Measurements from ENCODE around the gene PLPPR1.

PLPPR1 gene

DNA sequence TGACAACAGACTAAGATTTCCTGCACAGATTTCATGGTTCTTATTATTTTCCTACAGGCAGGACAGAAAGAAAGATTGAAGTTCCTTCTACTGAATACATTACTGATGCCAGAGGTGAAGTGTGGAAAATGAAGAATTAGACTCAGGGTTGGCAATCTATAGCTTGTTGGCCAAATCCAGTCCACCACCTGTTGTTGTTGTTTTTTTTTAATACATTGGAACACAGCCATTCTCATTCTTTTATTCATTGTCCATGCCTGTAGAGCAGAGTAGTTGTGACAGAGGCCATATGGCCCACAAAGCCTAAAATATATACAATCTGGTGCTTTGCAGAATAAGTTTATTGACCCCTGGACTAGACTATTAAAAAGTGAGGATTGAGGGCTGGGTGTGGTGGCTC lies 5.8 kb upstream of the PLPPR1 start:
- TF ChIP-seq, protein P1, sequence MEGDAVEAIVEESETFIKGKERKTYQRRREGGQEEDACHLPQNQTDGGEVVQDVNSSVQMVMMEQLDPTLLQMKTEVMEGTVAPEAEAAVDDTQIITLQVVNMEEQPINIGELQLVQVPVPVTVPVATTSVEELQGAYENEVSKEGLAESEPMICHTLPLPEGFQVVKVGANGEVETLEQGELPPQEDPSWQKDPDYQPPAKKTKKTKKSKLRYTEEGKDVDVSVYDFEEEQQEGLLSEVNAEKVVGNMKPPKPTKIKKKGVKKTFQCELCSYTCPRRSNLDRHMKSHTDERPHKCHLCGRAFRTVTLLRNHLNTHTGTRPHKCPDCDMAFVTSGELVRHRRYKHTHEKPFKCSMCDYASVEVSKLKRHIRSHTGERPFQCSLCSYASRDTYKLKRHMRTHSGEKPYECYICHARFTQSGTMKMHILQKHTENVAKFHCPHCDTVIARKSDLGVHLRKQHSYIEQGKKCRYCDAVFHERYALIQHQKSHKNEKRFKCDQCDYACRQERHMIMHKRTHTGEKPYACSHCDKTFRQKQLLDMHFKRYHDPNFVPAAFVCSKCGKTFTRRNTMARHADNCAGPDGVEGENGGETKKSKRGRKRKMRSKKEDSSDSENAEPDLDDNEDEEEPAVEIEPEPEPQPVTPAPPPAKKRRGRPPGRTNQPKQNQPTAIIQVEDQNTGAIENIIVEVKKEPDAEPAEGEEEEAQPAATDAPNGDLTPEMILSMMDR (conservative IDR thresholded peaks at IDR 0.05; ENCODE audit: low read depth, low read length), result no peak
- Histone ChIP-seq H3K27me3 (ENCODE audit: insufficient read depth, low read depth) (no peaks in the 10 kb centered on the region), H3K4me1 (ENCODE audit: low read depth, poor library complexity, severe bottlenecking) (no peaks in the 10 kb centered on the region), H3K4me3 (IDR thresholded peaks at IDR 0.05; ENCODE audit: insufficient read depth, low read depth, low read length) (no peak overlapping the region), H4K20me1 (ENCODE audit: insufficient read depth) (no peaks in the 10 kb centered on the region), H3K4me2 (no peak overlapping the region), H3K79me2 (ENCODE audit: insufficient read depth, low read depth) (no peaks in the 10 kb centered on the region), H3K36me3 (ENCODE audit: insufficient read depth) (no peaks in the 10 kb centered on the region), H3K27ac (no peak overlapping the region), H2AFZ (ENCODE audit: low read depth) (no peak overlapping the region), H3K9ac (no peak overlapping the region)

DNA sequence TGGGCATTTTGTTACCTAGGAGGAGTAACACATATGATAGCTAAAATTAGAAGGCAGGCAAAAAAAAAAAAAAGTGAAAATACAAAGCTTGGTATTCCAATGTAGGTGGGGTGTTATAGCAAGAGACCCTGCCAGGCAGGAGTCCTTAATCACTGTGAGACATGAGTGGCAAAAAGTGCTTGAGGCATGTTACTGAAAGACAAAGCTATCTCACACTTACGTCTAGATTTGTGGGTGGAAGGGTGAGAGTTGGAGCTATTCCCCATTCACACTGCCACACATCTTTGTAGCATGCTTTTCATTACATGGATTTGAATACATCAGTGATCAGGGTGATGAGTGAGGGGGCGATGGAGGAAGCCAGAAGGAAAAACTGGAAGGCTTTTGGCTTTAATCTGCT lies 2.6 kb upstream of the PLPPR1 start:
- Histone ChIP-seq H3K4me1 (ENCODE audit: low read depth, poor library complexity, severe bottlenecking) (no peaks in the 10 kb centered on the region), H3K27me3 (ENCODE audit: insufficient read depth, low read depth) (no peaks in the 10 kb centered on the region), H3K27ac (no peak overlapping the region), H2AFZ (ENCODE audit: low read depth) (no peak overlapping the region), H3K4me2 (no peak overlapping the region), H4K20me1 (ENCODE audit: insufficient read depth) (no peaks in the 10 kb centered on the region), H3K9ac (no peak overlapping the region), H3K79me2 (ENCODE audit: insufficient read depth, low read depth) (no peaks in the 10 kb centered on the region), H3K36me3 (ENCODE audit: insufficient read depth) (no peaks in the 10 kb centered on the region), H3K4me3 (IDR thresholded peaks at IDR 0.05; ENCODE audit: insufficient read depth, low read depth, low read length) (no peak overlapping the region)
- TF ChIP-seq, protein P1 (conservative IDR thresholded peaks at IDR 0.05; ENCODE audit: low read depth, low read length), result no peak

DNA sequence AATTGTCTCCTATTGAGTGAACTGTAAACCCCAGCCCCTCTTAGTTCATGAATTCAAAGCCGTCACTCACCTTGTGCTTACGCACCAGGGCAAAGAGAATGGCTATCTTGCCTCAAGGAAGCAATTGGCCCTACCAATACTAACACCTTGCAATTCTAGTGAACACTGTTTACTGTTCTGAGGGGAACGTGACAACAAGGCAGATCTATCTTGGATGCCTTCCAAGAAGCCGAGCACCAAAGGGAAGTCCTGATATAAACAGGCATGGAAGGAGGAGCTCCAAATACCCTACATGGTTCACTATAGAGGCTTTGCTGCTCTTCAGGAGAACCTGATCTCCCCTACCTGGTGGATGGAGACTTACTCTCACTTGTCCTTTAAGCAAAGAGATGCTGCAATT lies 1.7 kb upstream of the PLPPR1 start:
- Histone ChIP-seq H3K9ac (no peak overlapping the region), H4K20me1 (ENCODE audit: insufficient read depth) (no peaks in the 10 kb centered on the region), H3K4me2 (no peak overlapping the region), H3K4me1 (ENCODE audit: low read depth, poor library complexity, severe bottlenecking) (no peaks in the 10 kb centered on the region), H3K27me3 (ENCODE audit: insufficient read depth, low read depth) (no peaks in the 10 kb centered on the region), H3K4me3 (IDR thresholded peaks at IDR 0.05; ENCODE audit: insufficient read depth, low read depth, low read length) (no peak overlapping the region), H2AFZ (ENCODE audit: low read depth) (no peak overlapping the region), H3K36me3 (ENCODE audit: insufficient read depth) (no peaks in the 10 kb centered on the region), H3K79me2 (ENCODE audit: insufficient read depth, low read depth) (no peaks in the 10 kb centered on the region), H3K27ac (no peak overlapping the region)
- TF ChIP-seq, protein P1 (conservative IDR thresholded peaks at IDR 0.05; ENCODE audit: low read depth, low read length), result no peak

DNA sequence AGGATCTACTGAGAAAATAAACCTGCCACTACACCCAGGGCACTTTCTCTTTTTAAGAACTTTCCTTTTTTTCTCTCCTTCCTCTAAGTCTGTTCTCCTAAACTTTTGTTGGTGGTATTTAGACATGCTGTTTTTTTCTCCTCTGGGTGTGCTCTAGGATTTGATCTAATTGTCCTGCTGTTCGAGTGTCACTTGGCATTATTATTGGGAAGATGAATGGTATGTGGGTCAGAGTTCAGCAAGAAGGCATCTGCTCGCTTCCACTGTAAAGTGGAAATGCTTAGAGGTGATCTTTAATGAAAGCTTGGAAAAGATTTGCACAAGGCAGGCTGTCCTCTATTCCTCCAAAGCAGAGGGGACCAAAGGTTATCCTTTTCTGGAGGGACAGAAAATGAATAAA lies 1.3 kb upstream of the PLPPR1 start:
- Histone ChIP-seq H3K79me2 (ENCODE audit: insufficient read depth, low read depth) (no peaks in the 10 kb centered on the region), H3K4me1 (ENCODE audit: low read depth, poor library complexity, severe bottlenecking) (no peaks in the 10 kb centered on the region), H2AFZ (ENCODE audit: low read depth) (no peak overlapping the region), H3K9ac (no peak overlapping the region), H3K36me3 (ENCODE audit: insufficient read depth) (no peaks in the 10 kb centered on the region), H3K27ac (no peak overlapping the region), H3K27me3 (ENCODE audit: insufficient read depth, low read depth) (no peaks in the 10 kb centered on the region), H4K20me1 (ENCODE audit: insufficient read depth) (no peaks in the 10 kb centered on the region), H3K4me3 (IDR thresholded peaks at IDR 0.05; ENCODE audit: insufficient read depth, low read depth, low read length) (no peak overlapping the region), H3K4me2 (no peak overlapping the region)
- TF ChIP-seq, protein P1 (conservative IDR thresholded peaks at IDR 0.05; ENCODE audit: low read depth, low read length), result no peak
